Omental fat pad (tissue), 4 donors: ENCODE results near the gene GASK1A. TPM values are rescaled to one million over a fixed set of nuclear protein-coding genes. Genes with fewer than 3 reads are reported as not detected.

ENCODE experiments used
- ATAC-seq: fragments of 150-250 bp; one replicate; pipeline ENCODE4 v1.9.1; 2016; ENCODE audit warnings: mild to moderate bottlenecking, moderate library complexity; ENCODE audit not compliant: low FRiP score
- DNase-seq: peaks from one replicate; pipeline ENCODE4 v3.0.0-alpha.2; 2019; ENCODE audit warnings: low spot score
- CTCF ChIP-seq, 3 donors: fragments of 450-650 bp; IDR thresholded peaks; one replicate each; pipeline ENCODE4 v1.5.1; 2016 to 2017; ENCODE audit warnings: antibody characterized with exemption in 3 of 3, mild to moderate bottlenecking in 3 of 3, moderate library complexity in 2 of 3
- total RNA-seq, 4 donors: library from RNA; depleted of rRNA; stranded (reverse); fragments of >200 nt; gene quantifications; one replicate each; pipeline ENCODE4 v1.1.0, GENCODE V29; 2016

The GASK1A gene
- total RNA-seq, 4 donors from 2014 or later: 4.9 to 39.9 (median 14.8) TPM

- no peak for ATAC-seq
- no peak for DNase-seq
- no peak for TF ChIP-seq CTCF (IDR thresholded peaks at IDR 0.05)
Measured at GRCh38 chr3:43019826-43020225, 40.7 kb downstream of the GASK1A start.

- TF ChIP-seq CTCF (IDR thresholded peaks at IDR 0.05): no peak
- ATAC-seq (no peak), DNase-seq (no peak)
Measured at GRCh38 chr3:43021186-43021585, 42.1 kb downstream of the GASK1A start.

GRCh38 chr3:43022121-43022520, 43.0 kb downstream of the GASK1A start:
- TF ChIP-seq CTCF (IDR thresholded peaks at IDR 0.05): no peak
- DNase-seq (no peak), ATAC-seq (no peak)

GRCh38 chr3:43023066-43023465, 44.0 kb downstream of the GASK1A start:
- TF ChIP-seq CTCF (IDR thresholded peaks at IDR 0.05): no peak
- DNase-seq (no peak), ATAC-seq (no peak)

- DNase-seq (no peak), ATAC-seq (no peak)
- TF ChIP-seq CTCF (IDR thresholded peaks at IDR 0.05): no peak
Measured at GRCh38 chr3:43023746-43024145, 44.6 kb downstream of the GASK1A start.

- DNase-seq: no peak
- no peak for ATAC-seq
- no peak for TF ChIP-seq CTCF (IDR thresholded peaks at IDR 0.05)
Measured at GRCh38 chr3:43024181-43024885, 45.2 kb downstream of the GASK1A start.

- DNase-seq: no peak
- TF ChIP-seq CTCF (IDR thresholded peaks at IDR 0.05): no peak
Measured at GRCh38 chr3:43025423-43025822, 46.3 kb downstream of the GASK1A start.

More at GRCh38 chr3:43025423-43025822, 46.3 kb downstream of the GASK1A start:
- ATAC-seq: no peak
